ENCODE measurements around the gene IQGAP3.

Gene IQGAP3

DNA sequence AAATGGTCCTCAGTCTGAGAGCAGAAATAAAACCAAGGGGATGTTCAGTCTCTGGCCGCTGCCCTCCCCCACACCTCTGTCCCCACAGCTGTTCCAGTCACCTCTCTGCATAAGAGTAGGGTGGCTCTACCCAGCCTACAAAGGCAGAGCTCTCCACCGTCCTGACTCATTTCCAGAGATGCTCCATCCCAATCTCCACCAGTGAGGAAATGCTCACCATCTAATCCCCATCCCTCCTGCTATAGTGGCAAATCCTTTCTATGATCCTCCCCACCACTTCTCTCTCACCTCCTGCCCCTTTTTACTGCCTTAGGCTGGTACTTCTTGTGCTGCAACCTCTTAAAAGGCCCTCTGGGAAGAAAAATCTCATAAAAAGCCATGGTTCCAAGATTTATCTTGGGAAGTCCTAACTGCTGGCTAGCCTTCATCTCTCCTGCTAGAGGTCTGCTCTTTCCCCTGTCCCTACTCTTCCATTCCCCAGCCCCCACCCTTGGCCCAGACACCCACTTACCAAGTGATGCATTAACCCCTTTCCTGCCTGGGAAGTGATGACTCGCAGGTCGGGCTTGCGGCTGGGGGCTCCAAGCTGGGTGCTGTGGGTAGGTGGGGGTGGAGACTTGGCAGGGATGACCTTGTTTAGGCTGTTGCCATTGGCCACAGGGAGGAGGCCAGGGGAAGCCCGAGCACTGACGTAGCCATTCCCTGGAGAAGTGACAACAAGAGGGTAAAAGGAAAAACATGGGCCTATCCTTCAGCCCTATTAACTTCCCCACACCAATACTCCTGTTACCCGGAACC, 95.7 kb downstream of the IQGAP3 start:
- peak; percentile 36 for DNase-seq

- no peak for DNase-seq
Measured at GRCh38 chr1:156475568-156476500, 96.5 kb downstream of the IQGAP3 start.

Measured in activated CD4-positive, alpha-beta T cell treated with anti-CD3 and anti-CD28 coated beads, Interleukin-2, amount 50 U/mL, for 16 hours (primary cell).